HG03103 (cell line): Measurements from ENCODE around the gene PSTPIP2.

Source experiments
- ATAC-seq: cut with Tn5 transposase; IDR thresholded peaks from one replicate; pipeline ENCODE4 v1.9.1; 2021; ENCODE audit warnings: low read depth; ENCODE audit not compliant: unreplicated experiment

PSTPIP2 gene

DNA sequence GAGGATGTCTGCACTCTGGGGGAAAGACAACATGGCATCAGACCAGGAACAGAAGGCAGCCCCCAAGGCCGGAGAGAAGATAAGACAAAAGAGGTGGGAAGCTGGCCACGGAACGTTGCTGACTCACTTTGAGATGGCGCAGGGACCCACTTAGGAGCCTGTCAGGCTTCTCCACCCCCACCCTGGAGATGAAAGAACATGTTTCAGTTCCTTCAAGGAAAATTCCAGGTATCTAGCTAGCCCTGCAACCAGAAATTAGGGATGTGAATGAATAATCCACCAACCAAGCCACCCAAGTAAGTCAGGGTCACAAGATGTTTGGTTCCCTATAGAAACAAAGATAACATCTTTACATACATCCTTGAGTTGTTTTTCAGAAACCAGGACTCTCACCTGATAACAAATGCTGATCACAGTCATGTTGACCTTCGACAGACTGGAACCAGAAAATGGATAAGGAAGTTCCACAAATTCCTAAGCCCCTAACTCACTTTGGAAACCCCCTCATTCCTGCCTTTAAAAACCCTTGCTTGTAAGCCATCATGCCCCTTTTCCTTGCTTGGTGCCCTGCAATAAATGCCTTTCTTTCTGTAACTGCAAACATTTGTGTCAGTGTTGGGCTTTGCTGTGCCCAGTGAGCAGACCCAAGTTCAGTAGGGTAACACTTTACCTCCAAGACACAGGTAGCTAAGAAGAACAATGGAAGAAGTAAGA lies 31.9 kb downstream of the PSTPIP2 start:
- ATAC-seq, result no peak

DNA sequence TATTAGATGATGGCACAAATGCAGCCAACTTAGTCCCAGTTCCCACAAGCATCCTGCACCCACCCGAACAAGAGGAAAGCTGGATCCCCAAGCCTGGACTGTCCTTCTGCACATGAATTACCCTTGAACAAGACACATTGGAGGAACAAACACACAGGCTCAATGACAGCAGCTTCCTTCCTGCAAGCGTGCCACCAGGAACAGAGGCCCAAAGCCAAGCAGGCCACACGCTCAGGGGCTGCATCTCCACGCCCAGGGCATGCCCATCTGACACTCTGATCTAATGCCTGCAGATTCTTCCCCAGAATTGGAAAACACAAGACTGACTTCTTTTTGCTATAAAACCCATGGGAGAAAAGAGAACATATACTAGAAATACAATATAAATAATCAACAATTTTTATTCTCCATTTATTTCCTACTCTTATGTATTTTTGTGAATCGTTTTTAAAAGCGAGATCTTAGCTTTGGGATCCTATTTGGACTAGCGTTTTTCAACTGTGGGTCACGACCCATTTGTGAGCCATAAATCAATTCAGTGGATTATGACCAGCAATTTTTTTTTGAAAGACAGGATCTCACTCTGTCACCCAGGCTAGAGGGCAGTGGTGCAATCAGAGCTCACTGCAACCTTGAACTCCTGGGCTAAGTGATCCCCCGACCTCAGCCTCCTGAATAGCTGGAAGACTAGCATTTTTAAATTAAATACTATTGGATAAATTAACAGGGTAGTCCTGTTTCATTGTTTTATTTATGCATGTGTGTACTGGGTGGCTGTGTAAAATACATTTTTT lies 34.4 kb downstream of the PSTPIP2 start:
- ATAC-seq, result no peak

DNA sequence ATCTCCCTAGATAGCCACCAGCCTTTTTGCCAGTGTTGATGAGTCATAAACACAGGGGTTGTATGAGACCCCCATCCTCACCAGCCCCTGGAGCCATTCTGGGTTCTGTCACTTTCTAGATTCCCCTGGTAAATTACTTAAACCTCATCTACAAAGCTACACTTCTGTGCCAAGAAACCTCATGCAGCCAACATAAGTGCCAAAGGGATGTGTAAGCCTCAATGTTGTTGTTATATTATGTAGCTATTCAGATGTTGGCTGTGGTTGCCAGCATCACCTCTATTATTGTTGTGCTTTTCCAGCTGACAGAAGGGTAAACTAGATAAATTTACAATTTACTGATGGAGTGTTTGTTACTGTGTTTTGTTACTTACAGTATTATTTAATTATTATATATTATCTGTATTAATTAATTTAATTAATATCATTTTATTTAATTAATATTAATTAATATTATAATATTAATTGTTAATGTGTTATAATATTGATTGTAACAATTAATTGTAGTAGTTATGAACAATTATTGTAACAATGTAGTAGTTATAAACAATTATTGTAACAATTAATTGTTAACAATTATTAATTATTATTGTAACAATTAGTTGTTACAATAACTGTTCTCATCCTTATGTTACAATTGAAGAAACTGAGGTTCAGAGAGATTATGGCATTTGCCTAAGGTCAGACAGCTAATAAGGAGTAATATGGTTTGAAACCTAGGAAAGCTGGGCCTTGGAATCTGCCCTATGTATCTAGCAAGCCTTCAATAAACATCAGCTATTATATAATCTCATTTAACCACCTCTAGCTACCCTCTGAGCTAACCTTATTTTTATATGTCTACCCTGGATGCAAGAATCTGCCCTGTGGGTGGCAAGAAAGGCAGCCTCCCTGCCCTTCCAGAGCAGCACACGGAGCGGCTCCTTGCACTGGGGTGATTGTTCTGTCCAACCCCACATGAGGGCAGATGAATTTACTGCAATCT lies 36.1 kb downstream of the PSTPIP2 start:
- ATAC-seq, result no peak

DNA sequence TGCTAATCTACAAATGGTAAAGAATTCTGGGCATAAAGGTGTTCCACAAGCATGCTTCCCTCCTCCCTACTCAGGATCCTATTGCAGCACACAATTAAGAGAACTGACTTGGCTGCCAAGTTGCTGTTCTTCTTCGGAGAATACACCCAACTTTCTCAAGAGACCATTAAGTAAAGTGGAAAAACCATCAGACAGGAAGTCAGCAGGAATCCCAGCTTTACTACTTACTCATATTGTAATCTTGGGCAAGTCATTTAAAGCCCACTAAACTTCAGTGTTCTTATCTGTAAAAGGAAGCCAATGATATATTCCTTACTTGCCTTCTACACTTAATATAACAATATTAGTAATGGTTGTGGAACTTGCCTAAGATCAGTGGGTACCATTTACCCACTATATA lies 37.8 kb downstream of the PSTPIP2 start:
- no peak for ATAC-seq

DNA sequence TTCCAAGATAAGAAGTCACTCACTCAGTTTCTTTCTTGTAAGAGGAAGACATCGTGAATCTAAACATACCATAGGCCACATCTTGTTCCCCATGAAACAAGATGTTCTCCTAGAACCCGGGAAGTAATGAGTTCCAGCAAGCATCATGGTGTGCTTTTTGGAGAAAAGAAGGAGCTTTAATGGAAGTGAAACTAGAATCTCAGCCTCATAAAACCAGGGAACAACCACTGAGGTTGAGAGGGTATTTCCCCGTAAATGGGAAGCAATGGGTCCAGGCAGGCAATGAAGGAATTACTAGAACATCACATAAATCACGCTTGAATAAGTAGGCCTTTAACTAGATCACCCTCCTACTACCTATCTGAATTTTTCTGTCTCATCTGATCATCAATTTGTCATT lies 40.3 kb downstream of the PSTPIP2 start:
- no peak for ATAC-seq

DNA sequence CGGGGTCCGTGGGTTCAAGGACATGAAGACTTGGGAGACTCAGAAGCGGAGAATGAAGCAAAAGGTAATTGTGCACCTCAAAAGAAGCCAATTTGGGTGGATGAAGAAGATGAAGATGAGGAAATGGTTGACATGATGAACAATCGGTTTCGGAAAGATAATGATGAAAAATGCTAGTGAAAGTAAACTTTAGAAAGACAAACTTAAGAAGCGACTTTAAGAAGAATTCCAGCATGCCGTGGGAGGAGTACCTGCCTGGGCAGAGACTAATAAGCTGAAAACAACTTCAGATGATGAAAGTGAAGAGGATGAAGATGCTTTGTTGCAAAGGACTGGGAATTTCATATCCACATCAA lies 43.5 kb downstream of the PSTPIP2 start:
- no peak for ATAC-seq

DNA sequence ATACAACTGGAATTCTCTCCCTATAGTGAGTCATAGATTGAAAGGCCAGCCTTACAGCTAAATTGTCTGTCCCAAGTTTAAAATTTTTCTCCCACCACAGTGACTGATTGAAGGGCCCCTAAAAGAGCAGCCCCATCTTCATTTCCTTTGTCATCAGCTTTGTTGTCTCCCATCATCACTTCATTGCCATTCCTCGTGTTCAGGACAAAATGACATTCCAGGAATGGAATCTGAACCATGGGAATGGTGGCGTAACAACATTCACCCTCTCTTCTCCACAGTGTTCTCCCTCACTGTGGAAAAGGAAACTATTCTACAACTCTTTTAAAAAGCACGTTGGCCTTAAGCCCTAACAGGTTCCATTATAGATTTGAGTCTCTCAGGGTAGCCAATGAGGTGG lies 52.1 kb downstream of the PSTPIP2 start:
- ATAC-seq, result no peak

DNA sequence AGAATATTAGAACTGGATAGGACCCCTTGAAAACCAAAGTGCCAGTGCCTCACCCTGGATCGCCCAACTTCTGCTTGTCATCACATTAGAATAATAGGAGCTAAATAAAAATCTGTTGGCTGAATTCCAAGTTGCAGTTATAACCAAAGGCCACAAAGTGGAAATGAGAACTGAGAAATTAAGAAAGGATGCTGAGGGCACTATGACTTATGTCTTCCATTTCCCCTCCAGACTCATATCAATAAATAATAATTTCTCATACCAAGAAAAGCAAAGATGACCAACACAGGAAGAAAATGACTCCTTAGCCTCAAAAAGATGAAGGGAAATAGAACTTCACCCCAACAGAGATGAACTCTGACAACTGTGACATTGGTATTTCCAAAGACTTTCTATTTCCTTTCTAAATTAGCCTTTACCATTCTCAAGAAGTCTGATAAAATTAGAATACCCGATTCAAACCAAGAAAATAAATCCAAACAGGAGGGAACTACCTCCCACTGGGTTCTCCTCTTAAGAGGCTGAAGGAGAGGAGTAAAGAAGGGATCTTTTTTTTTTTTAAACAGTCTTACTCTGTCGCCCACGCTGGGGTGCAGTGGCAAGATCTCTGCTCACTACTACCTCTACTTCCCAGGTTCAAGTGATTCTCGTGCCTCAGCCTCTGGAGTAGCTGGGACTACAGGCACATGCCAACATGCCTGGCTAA lies 58.4 kb downstream of the PSTPIP2 start:
- ATAC-seq, result peak; percentile 64

DNA sequence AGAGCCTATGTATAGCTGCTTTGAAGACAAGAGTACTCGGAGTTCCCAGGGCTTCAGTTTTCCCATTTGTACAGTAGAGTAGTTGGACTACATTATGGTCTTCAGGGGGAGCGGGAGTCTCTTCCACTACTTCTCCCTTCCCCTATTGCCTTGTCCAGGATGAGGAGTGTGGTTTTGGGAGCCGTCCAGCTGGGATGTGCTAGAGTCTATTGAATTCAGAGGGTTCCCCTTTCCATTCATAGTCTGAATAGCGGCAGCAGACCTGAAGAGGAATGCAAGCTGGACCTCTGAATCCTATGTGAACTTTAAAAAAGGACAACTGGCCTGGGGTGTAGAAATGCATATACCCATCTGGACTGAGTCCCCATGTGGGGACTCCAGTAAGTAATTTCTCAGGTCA lies 61.4 kb downstream of the PSTPIP2 start:
- no peak for ATAC-seq

DNA sequence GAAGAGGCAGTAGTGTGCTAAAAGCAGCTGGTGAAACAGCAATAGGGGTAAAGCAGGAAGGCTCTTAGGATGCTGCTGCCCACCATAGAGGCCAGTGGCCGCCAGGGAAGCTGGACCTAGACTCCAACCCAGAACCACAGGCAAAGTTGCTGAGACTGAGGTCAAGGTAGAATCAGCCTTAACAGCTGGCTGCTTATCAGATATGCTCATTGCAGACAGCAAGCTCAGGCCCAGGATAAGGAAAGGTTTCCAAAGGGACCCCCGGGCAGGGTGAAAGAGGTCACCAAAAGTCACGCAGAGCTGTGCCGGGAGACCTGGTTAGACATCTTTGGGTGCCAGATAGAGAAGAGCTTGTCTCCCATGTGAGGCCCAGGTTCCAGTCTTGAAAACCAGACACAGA lies 62.0 kb downstream of the PSTPIP2 start:
- no peak for ATAC-seq

DNA sequence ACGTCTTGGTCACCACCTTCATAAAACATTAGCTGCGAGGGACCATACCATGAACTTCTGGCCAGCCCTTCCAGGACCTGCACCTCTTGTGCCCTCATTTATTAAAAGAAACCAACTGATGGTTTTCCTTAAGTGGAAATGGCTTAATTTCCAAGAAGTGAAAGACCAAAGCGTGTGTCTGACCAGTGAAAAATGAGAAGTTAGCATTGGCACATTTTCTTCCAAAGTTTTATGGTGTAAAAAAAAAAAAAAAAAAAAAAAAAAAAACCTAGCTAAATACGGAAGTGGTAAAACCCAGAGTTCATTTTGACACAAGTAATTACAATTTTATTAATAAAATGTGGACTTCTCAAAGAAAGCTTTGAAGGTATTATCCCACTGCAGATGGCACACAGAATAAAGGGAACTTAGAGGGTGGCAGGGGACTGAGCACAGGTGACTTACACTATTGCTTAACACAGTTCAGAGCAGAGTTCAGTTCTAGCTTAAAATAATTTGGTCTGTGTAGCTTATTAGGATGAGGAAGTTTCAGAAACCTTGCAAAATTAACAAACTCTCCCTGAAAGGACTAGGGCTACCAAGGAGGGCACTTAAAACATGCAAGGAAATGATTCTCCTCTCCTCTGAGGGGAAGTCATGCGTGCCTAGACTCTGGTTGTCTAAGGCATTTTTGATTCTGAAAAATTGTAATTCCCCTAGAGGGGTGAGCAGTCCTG lies 62.8 kb downstream of the PSTPIP2 start:
- ATAC-seq, result no peak

DNA sequence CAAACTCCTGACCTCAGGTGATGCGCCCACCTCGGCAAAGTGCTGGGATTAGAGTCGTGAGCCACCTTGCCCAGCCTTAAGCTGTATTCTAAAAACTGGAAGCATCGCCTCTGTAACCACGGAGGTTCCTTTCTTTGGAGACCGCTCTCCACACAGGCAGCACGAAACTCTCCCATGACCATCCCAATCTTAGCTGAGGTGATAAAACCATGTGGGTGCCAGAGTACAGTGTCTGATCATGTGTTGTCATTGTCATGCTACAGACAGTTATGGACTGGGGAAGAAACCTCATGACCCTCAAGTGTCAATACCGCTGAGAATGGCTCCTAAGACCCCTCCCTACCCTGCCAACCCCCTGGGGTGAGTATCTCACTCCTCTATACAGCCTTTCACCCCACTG lies 63.5 kb downstream of the PSTPIP2 start:
- ATAC-seq, result no peak

DNA sequence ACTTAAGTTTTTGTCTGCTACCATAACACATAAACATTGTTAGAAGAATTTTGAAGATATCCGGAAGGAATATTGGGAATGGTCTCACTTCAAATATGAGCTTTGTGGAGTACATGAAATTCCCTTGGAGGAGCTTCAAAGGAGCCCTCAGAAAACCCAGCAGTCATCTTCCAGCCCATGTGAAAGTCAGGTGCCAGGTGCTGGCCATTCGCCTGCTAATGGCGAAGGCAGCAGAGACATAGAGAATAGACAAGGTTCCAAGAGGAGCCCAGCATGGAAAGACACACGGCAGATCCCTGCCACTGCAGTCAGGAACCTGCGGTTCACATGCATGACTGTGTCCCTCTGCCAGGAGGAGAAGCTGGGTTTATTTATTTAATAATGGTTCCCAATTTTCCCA lies 64.9 kb downstream of the PSTPIP2 start:
- no peak for ATAC-seq

DNA sequence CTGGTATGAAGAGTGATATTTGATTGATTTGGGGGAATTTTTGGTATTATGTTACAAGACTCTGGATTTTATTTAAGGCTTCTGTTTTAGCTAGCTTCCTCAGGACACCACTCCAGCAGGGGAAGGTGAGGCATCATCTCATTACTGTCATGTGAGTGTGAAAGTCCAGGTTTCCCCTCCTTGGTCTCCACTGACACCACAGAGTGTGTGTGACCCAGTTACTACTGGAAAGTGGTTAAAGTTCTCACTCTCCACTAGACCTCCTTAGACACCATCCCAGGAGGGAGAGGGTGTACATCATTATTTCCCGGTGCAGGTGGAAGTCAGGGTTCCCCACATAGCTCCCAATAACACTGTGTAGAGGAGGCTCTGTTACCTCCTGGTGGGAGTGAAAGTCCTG lies 69.1 kb downstream of the PSTPIP2 start:
- no peak for ATAC-seq

DNA sequence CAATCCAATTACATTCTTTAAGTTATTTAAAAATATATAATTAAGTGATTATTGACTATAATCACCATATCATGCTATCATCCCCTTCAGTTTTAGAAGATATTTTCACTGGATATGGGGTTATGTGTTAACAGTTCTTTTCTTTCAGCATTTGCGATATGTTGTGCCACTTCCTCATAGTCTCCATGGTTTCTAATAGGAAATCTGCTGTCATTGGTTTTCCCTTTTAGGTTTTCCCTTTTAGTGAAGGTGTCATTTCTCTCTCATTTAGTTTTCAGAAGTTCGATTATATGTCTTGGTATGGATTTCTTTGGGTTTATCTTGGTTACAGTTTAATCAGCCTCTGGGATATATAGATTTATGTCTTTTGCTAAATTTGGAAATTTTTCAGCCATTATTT lies 70.2 kb downstream of the PSTPIP2 start:
- no peak for ATAC-seq

DNA sequence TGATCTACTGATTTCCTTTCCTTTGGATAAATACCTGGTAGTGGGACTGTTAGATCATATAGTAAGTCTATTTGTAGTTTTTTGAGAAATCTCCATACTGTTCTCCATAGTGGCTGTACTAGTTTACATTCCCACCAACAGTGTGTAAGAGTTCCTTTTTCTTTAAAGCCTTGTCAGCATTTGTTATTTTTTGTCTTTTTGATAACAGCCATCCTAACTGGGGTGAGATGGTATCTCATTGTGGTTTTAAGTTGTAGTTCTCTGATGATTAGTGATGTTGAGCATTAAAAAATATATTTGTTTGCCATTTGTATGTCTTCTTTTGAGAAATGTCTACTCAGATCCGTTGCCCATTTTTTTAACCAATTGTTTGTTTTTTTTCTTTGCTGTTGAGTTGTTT lies 71.0 kb downstream of the PSTPIP2 start:
- ATAC-seq, result no peak

DNA sequence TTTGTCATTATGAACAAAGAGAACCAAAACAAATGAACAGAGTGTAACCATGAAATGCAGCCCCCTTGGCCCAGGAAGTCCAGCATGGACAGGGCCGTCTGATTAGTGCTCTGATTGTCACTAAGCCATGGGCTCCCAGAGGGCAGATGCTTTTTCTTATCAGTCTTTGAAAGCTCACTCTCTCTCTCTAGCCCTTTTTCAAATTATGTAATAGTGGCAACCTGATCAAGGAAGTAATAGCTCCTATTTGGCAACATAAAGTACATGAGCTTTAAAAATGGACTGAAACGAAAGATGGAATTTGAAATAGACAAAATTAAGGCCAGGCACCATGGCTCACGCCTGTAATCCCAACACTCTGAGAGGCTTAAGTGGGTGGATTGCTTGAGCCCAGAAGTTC lies 72.5 kb downstream of the PSTPIP2 start:
- no peak for ATAC-seq

DNA sequence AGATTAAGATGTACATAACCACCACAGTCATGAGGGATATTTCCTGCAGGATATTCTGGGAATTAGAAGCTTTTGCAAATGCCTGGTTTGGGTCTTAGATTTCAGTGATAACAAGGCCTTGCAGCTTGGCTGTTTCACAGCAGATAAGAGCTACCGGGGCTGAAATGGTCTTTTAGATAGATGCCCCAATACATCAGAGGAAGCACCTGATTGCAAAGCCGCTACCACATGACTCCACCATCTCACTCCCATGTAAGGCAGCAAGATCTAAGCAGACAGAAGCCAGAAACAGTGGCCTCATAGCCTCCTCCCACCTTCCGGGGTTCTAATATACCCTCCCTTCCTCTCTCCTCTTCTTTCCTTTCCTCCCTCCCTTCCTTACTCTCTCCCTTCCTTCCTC lies 73.8 kb downstream of the PSTPIP2 start:
- no peak for ATAC-seq

DNA sequence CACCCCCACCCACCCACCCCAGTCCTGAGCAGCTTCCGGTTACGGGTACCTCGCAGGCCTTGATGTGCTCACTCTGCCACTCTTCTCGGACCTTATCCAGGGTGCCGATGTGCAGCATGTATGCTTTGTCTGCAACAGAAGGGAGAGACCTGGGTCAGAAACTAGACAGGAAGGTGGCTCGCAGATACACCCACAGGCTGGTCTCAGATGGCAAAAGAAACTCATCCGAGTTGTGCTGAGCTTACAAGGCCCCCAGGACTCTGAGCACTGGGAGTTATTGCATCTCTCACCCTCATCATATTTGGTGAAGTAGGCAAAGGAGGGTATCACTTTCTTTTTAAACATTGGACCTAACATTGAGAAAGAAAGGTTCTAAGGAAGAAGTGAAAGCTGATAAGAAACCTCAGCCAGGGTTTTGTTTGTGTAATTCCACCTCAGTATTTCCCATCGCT lies 74.3 kb downstream of the PSTPIP2 start:
- no peak for ATAC-seq

DNA sequence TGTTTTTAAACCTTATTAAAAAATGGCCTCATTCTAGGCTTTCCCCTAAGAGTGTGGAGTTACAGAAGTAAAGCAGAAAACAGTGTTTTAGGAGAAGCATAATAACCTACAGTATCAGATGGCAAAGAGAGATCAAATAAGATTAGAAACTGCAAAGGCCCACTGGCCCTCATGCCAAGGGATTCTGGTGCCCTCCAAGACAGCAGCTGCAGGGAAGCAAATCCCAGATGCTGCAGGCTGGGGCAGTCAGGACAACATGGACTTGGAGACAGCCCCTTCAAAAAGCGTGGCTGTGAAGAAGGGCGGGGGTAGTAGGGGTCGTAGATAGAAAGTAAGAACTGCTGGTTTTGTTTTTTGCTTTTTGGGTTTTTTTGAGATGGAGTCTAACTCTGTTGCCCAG lies 76.6 kb downstream of the PSTPIP2 start:
- ATAC-seq, result no peak
